Renal pelvis (tissue), 4 donors: ENCODE data around the gene SRGAP1. TPM values are rescaled to one million over a fixed set of nuclear protein-coding genes. Genes with fewer than 3 reads are reported as not detected.

ENCODE experiments used
- DNase-seq: peaks from one replicate; pipeline ENCODE4 v3.0.0-alpha.2; 2013
- polyA plus RNA-seq, 3 donors: library from polyadenylated mRNA; unstranded; fragments of 120-200 nt; gene quantifications; one replicate each; pipeline ENCODE4 v1.2.1, GENCODE V29; 2013; ENCODE audit not compliant: insufficient read length in 3 of 3

SRGAP1 gene
- polyA plus RNA-seq, 3 donors = 19.7 to 33.4 (median 24.3) TPM

GRCh38 chr12:64083285-64084210 lies 239.0 kb downstream of the SRGAP1 start:
- peak; percentile 75 for DNase-seq

GRCh38 chr12:64085154-64085553 lies 240.7 kb downstream of the SRGAP1 start:
- no peak for DNase-seq

- DNase-seq = no peak
Observed at GRCh38 chr12:64085996-64086395, 241.5 kb downstream of the SRGAP1 start.

- DNase-seq = no peak
Observed at GRCh38 chr12:64086946-64087345, 242.4 kb downstream of the SRGAP1 start.

- no peak for DNase-seq
Observed at GRCh38 chr12:64087761-64088160, 243.3 kb downstream of the SRGAP1 start.

- DNase-seq = peak; percentile 38
Observed at GRCh38 chr12:64088431-64089349, 244.2 kb downstream of the SRGAP1 start.

GRCh38 chr12:64090047-64090446 lies 245.5 kb downstream of the SRGAP1 start:
- DNase-seq = no peak

GRCh38 chr12:64091186-64091585 lies 246.7 kb downstream of the SRGAP1 start:
- DNase-seq = no peak

- DNase-seq = no peak
Observed at GRCh38 chr12:64092507-64093196, 248.2 kb downstream of the SRGAP1 start.

- no peak for DNase-seq
Observed at GRCh38 chr12:64093689-64094088, 249.2 kb downstream of the SRGAP1 start.

- DNase-seq = no peak
Observed at GRCh38 chr12:64097366-64098105, 253.0 kb downstream of the SRGAP1 start.

- no peak for DNase-seq
Observed at GRCh38 chr12:64098709-64099354, 254.3 kb downstream of the SRGAP1 start.

- no peak for DNase-seq
Observed at GRCh38 chr12:64099397-64099796, 254.9 kb downstream of the SRGAP1 start.

- DNase-seq = no peak
Observed at GRCh38 chr12:64102339-64102738, 257.8 kb downstream of the SRGAP1 start.

- peak; percentile 16 for DNase-seq
Observed at GRCh38 chr12:64103825-64104740, 259.6 kb downstream of the SRGAP1 start.

GRCh38 chr12:64105026-64105425 lies 260.5 kb downstream of the SRGAP1 start:
- no peak for DNase-seq

GRCh38 chr12:64107776-64108175 lies 263.3 kb downstream of the SRGAP1 start:
- DNase-seq = no peak

GRCh38 chr12:64109706-64110105 lies 265.2 kb downstream of the SRGAP1 start:
- DNase-seq = no peak

- DNase-seq = no peak
Observed at GRCh38 chr12:64110864-64111263, 266.4 kb downstream of the SRGAP1 start.

GRCh38 chr12:64116969-64117368 lies 272.5 kb downstream of the SRGAP1 start:
- DNase-seq = no peak
